Spleen (tissue), 11 donors: ENCODE results near the gene SLC9A8. TPM values are rescaled to one million over a fixed set of nuclear protein-coding genes. Genes with fewer than 3 reads are reported as not detected.

ENCODE experiments used
- DNase-seq: peaks from one replicate; pipeline ENCODE4 v3.0.0-alpha.2; 2020
- H3K27ac ChIP-seq, 8 donors: fragments of 200-600 bp; sonication (generic) in 7 of 8; 1 replicate in 4 of 8; 2 replicates in 4 of 8; pipeline versions ENCODE4 v1.5.0 to v1.8.0; 2016 to 2021; ENCODE audit warnings: inconsistent platforms in 4 of 8, mild to moderate bottlenecking in 4 of 8, moderate library complexity in 1 of 8
- H3K27me3 ChIP-seq, 7 donors: fragments of 200-600 bp; sonication (generic) in 6 of 7; replicated peaks in 1 of 7; 1 replicate in 4 of 7; 2 replicates in 3 of 7; pipeline versions ENCODE4 v1.5.0 to v1.8.0; 2016 to 2021; ENCODE audit warnings: inconsistent platforms in 3 of 7, mild to moderate bottlenecking in 1 of 7
- H3K36me3 ChIP-seq, 6 donors: fragments of 200-600 bp; sonication (generic) in 5 of 6; 1 replicate in 4 of 6; 2 replicates in 2 of 6; pipeline versions ENCODE4 v1.5.0 to v1.8.0; 2016 to 2021; ENCODE audit warnings: inconsistent platforms in 2 of 6
- H3K4me1 ChIP-seq, 6 donors: fragments of 200-600 bp; sonication (generic) in 5 of 6; 1 replicate in 3 of 6; 2 replicates in 3 of 6; pipeline versions ENCODE4 v1.5.0 to v1.8.0; 2016 to 2021; ENCODE audit warnings: inconsistent platforms in 3 of 6
- H3K4me3 ChIP-seq, 8 donors: fragments of 200-600 bp; sonication (generic) in 7 of 8; 1 replicate in 4 of 8; 2 replicates in 4 of 8; pipeline versions ENCODE4 v1.5.0 to v1.8.0; 2016 to 2021; ENCODE audit warnings: inconsistent platforms in 4 of 8, mild to moderate bottlenecking in 4 of 8, moderate library complexity in 2 of 8
- H3K9me3 ChIP-seq, 8 donors: fragments of 200-600 bp; sonication (generic) in 7 of 8; 1 replicate in 4 of 8; 2 replicates in 4 of 8; pipeline versions ENCODE4 v1.5.0 to v1.8.0; 2016 to 2021; ENCODE audit warnings: inconsistent platforms in 4 of 8
- CTCF ChIP-seq, 11 experiments: fragments of 200-600 bp in 7 of 11; fragments of 450-650 bp in 4 of 11; sonication (generic) in 4 of 11; IDR thresholded peaks in 8 of 11; conservative IDR thresholded peaks in 3 of 11; 1 replicate in 7 of 11; 2 replicates in 4 of 11; pipeline versions ENCODE4 v1.4.0 to v1.8.0; 2016 to 2021; ENCODE audit warnings: antibody characterized with exemption in 11 of 11, inconsistent platforms in 4 of 11, mild to moderate bottlenecking in 1 of 11
- POLR2A ChIP-seq, 3 donors: fragments of 450-650 bp; IDR thresholded peaks; one replicate each; pipeline ENCODE4 v1.5.1; 2017; ENCODE audit warnings: antibody characterized with exemption in 3 of 3, mild to moderate bottlenecking in 1 of 3
- POLR2AphosphoS5 ChIP-seq, 3 donors: sonication (generic); formaldehyde crosslinking; IDR thresholded peaks; one replicate each; pipeline ENCODE4 v1.5.1; 2017; ENCODE audit warnings: antibody characterized with exemption in 3 of 3
- WGBS, 5 donors: extraction: QIAGEN DNeasy Blood & Tissue Kit in 3 of 5; methylation state at CpG; one replicate each; pipeline versions ENCODE4 v1.1.5 to v1.1.7; 2013 to 2018; 5-methylcytosine and 5-hydroxymethylcytosine counted together
- intact Hi-C: fragments of 100-400 bp; cut with DNase I; formaldehyde crosslinking; loops from one replicate; pipeline ENCODE4 v1.15.0; 2023; ENCODE audit warnings: low total_unique reads
- polyA plus RNA-seq, 3 donors: library from polyadenylated mRNA; stranded (reverse); fragments of 200-250 nt; gene quantifications; one replicate each; pipeline ENCODE4 v1.2.1, GENCODE V29; 2013
- total RNA-seq, 7 donors: library from RNA; depleted of rRNA in 3 of 7; stranded (reverse); fragments of >200 nt in 3 of 7; fragmentation: NEBNext Ultra II Directional in 4 of 7; extraction: Animal tissue kit (Norgen Biotek cat#: 25700) in 4 of 7; gene quantifications; one replicate each; pipeline versions ENCODE4 v1.1.0 to v1.2.1, GENCODE V29; 2016 to 2021
- donor health status: healthy with polysubstance abuse.
- donor health status: DM: no; HTN: no; CAD: no; lungs with moderate emphysema.
- donor health status: DM: no; HTN: no; CAD: no.
- donor health status: Bipolar disorder and iron deficiency.
- donor health status: healthy.
- donor health status: DM: no; HTN: no; CAD: no.
- donor health status: DM: yes; HTN: yes; CAD: no.

The SLC9A8 gene
- total and polyA plus RNA-seq, 10 donors = 4.6 to 35.3 (median 22.3) TPM

GRCh38 chr20:49832632-49833327, 20.2 kb downstream of the SLC9A8 start:
- intact Hi-C loops = no loop called here
- no peak for DNase-seq
- Histone ChIP-seq H3K4me1 (peaks cover 0 to 35% (median 5%) of the 10 kb centered on the region in 6 donors), H3K27me3 (no peaks in the 10 kb centered on the region), H3K4me3 (peak overlapping the region in 1 of 8 donors; percentile 21), H3K27ac (peak overlapping the region in 7 of 8 donors; percentile 51 to 90 (median 79)), H3K9me3 (no peaks in the 10 kb centered on the region), H3K36me3 (peaks cover 0 to 82% (median 29%) of the 10 kb centered on the region in 6 donors)
- TF ChIP-seq POLR2A (IDR thresholded peaks at IDR 0.05) (no peak), POLR2AphosphoS5 (IDR thresholded peaks at IDR 0.05) (no peak), CTCF (IDR thresholded peaks at IDR 0.05 in 8 of 11, conservative IDR thresholded peaks at IDR 0.05 in 3 of 11) (no peak)
- WGBS, 5 donors = 58 to 81% (median 73%) methylated on average over 13 of the region's 13 CpGs

GRCh38 chr20:49833483-49833882, 20.9 kb downstream of the SLC9A8 start:
- peak overlapping the region in 6 of 8 donors; percentile 51 to 90 (median 80) for H3K27ac ChIP-seq
- no peaks in the 10 kb centered on the region for H3K27me3 ChIP-seq
- H3K4me1 ChIP-seq = peaks cover 0 to 39% (median 5%) of the 10 kb centered on the region in 6 donors
- DNase-seq = no peak
- H3K4me3 ChIP-seq = no peak overlapping the region
- peaks cover 0 to 83% (median 28%) of the 10 kb centered on the region in 6 donors for H3K36me3 ChIP-seq
- TF ChIP-seq CTCF (IDR thresholded peaks at IDR 0.05 in 8 of 11, conservative IDR thresholded peaks at IDR 0.05 in 3 of 11) = no peak
- TF ChIP-seq POLR2AphosphoS5 (IDR thresholded peaks at IDR 0.05) = no peak
- no peak for TF ChIP-seq POLR2A (IDR thresholded peaks at IDR 0.05)
- 85 to 91% (median 89%) methylated on average over 4 of the region's 4 CpGs for WGBS, 5 donors
- intact Hi-C loops = no loop called here
- no peaks in the 10 kb centered on the region for H3K9me3 ChIP-seq

GRCh38 chr20:49835031-49835430, 22.4 kb downstream of the SLC9A8 start:
- H3K27me3 ChIP-seq = no peaks in the 10 kb centered on the region
- H3K9me3 ChIP-seq = no peaks in the 10 kb centered on the region
- TF ChIP-seq CTCF (IDR thresholded peaks at IDR 0.05 in 8 of 11, conservative IDR thresholded peaks at IDR 0.05 in 3 of 11) = no peak
- TF ChIP-seq POLR2AphosphoS5 (IDR thresholded peaks at IDR 0.05) = no peak
- TF ChIP-seq POLR2A (IDR thresholded peaks at IDR 0.05) = no peak
- H3K4me3 ChIP-seq = no peak overlapping the region
- WGBS, 5 donors = 89 to 96% (median 92%) methylated on average over 4 of the region's 4 CpGs
- no peak for DNase-seq
- no peak overlapping the region for H3K27ac ChIP-seq
- intact Hi-C loops = no loop called here
- H3K36me3 ChIP-seq = peaks cover 0 to 81% (median 19%) of the 10 kb centered on the region in 6 donors
- H3K4me1 ChIP-seq = peaks cover 0 to 47% (median 5%) of the 10 kb centered on the region in 6 donors

GRCh38 chr20:49838546-49838945, 25.9 kb downstream of the SLC9A8 start:
- TF ChIP-seq POLR2A (IDR thresholded peaks at IDR 0.05) = no peak
- TF ChIP-seq CTCF (IDR thresholded peaks at IDR 0.05 in 8 of 11, conservative IDR thresholded peaks at IDR 0.05 in 3 of 11) = no peak
- no peak for TF ChIP-seq POLR2AphosphoS5 (IDR thresholded peaks at IDR 0.05)
- 67 to 84% (median 76%) methylated on average over 8 of the region's 8 CpGs for WGBS, 5 donors
- Histone ChIP-seq H3K9me3 (peaks cover 0 to 4% (median 0%) of the 10 kb centered on the region in 8 donors), H3K27ac (no peak overlapping the region), H3K36me3 (peaks cover 0 to 85% (median 19%) of the 10 kb centered on the region in 6 donors), H3K4me3 (no peak overlapping the region), H3K27me3 (no peaks in the 10 kb centered on the region), H3K4me1 (peaks cover 0 to 20% (median 0%) of the 10 kb centered on the region in 6 donors)
- intact Hi-C loops = no loop called here
- no peak for DNase-seq
